NCI-H1092 treated with DMSO at 0.1 percent for 48 hours (cell line): Measurements from ENCODE around the gene ZSWIM9.

Source experiments
- DNase-seq: peaks from one replicate; lab custom pipeline; 2025; lab: John Stamatoyannopoulos, UW

The ZSWIM9 gene

GRCh38 chr19:48175578-48175977 lies 5.1 kb downstream of the ZSWIM9 start:
- no peak for DNase-seq

DNA sequence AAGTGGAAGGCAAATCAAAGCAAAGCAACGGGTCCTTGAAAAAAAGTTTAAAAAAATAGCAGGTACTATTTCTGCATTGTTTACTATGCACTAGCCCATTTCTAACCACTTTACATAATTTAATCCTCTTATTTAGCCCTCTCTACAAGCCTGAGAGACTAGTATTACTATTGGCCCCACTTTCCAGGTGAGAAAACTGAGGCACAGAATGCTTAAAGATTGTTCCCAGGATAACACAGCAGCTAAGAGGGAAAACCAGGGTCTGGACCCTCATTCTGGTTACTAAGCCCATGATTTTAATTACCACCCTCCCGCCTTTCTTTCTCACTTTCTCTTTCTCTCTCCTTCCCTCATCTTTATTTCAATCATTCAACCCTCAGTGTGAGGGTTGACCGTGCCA lies 5.7 kb downstream of the ZSWIM9 start:
- DNase-seq = no peak

DNA sequence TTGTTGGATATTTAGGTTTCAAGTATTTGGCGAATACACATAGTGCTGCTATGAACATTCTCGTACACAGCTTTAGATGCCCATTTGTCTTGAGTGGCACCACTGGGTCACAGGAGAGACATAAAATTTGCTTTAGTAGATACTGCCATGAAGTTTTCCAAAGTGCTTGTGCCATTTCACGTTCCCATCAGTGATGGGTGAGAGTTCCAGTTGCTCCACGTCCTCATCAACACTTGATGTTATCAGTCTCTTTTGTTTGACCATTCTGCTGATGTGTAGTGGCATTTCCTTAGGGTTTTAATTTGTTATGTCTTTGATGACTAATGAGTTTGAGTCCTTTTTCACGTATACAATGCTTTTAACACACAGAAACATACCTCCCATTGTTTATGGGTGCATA lies 11.0 kb downstream of the ZSWIM9 start:
- DNase-seq = no peak

- no peak for DNase-seq
These were observed 12.0 kb downstream of the ZSWIM9 start for GRCh38 chr19:48182434-48182833.

DNA sequence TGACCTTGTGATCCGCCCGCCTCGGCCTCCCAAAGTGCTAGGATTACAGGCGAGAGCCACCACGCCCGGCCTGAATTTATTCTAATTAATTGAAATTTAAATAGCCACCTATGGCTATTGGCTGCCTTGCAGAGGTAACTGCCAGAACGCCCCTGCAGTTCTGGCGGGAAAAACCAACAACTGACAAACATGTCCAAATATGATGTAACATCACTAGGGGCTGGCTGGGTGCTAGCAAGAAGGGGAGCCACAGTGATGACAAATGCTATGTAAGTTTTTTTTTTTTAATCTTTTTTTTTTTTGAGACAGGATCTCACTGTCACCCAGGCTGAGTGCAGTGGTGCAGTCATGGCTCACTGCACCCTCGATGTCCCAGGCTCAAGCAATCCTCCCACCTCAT lies 12.9 kb downstream of the ZSWIM9 start:
- no peak for DNase-seq

- no peak for DNase-seq
These were observed 15.5 kb downstream of the ZSWIM9 start for GRCh38 chr19:48186015-48186414.

DNA sequence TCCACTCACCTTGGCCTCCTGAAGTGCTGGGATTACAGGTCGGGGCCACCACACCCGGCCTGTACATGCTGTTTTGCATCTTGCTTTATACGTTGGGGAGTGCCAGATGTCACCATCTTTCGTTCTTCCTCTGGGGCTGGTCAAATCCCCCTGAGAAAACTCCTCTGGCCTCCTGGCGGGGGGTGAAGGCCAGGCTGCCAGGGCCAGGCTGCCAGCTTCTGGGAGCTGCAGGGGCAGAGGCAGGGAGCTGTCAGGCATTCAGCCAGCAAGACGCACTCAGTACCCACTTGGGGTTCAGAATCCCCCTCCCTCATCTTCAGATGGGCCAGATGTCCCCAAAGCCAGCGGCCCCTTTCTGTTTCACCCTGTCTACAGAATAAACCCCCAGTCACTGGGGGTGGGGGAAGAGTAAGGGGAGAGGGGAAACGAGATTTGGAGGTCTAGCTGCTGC lies 16.1 kb downstream of the ZSWIM9 start:
- DNase-seq = no peak

- DNase-seq = no peak
These were observed 19.9 kb downstream of the ZSWIM9 start for GRCh38 chr19:48190288-48190884.

GRCh38 chr19:48190885-48191284 lies 20.4 kb downstream of the ZSWIM9 start:
- no peak for DNase-seq

DNA sequence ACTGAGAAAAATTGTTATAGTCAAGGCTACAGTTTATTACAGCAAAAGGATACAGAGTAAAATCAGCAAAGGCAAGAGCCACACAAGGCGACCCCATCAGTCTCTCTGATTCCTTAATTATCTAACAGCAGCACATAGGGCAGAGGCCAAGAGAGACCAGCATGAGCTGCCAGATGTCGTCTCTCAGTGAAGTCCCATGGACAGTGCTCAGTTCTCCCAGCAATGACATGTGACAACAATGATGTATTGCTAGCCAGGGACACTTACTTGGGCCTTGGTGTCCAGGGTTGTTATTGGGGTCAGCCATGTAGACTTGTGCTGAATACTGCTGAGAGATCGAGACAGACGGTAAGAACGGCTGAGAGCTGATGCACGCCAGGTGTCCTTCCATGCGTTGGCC lies 22.3 kb downstream of the ZSWIM9 start:
- DNase-seq = no peak

GRCh38 chr19:48194041-48194843 lies 23.8 kb downstream of the ZSWIM9 start:
- DNase-seq = no peak

DNA sequence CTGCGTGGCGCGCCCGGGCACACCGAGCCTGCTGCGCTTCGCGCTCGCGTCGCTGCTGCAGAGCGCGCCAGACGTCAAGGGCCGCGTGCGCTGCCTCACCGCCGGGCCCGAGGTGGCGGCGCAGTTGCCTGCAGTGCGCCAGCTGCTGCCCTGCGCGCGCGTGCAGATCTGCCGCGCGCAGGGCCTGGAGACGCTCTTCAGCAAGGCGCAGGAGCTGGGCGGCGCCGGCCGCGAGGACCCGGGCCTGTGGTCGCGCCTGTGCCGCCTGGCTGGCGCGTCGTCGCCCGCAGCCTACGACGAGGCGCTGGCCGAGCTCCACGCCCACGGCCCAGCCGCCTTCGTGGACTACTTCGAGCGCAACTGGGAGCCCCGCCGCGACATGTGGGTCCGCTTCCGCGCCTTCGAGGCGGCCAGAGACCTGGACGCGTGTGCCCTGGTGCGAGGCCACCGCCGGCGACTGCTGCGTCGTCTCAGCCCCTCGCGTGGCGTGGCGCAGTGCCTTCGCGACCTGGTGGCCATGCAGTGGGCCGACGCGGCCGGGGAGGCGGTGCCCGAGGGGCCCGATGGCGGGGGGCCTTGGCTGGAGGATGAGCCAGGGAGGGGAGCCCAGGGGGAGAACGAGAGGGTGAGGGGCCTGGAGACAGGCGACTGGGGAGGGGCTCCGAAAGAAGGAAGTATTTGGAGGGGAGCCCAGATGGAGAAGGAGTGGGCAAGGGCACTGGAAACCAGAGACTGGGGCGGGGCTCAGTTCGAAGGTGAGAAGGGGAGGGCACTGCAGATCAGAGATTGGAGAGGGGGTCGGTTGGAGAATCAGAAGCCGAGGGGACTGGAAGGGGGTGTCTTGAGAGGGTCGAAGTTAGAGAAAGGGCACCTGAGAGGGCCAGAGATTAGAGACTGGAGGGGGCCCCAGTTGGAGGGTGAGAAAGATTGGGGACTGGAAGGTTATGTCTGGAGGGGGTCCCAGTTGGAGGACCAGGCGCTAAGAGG lies 24.7 kb downstream of the ZSWIM9 start:
- no peak for DNase-seq

DNA sequence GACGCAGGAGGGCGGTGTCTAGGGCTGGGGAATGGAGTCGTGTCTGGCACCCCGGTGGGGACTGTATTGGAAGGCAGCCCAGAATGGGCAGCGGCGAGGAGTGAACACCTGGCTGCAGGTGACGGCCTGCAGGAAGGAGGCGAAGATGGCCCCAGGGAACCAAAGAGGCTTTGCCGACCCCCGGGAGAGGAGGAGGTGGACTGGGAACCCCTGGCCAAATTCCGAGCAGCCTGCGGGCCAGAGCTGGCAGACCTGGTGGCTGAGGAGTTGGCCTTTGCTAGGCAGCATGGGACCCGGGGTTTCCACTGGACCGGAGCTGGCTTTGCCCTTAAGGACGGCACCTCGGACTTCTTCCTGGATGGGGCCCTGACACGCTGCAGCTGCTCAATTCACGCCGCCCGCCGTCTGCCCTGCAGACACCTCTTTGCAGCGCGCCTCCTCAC lies 25.9 kb downstream of the ZSWIM9 start:
- DNase-seq = no peak

DNA sequence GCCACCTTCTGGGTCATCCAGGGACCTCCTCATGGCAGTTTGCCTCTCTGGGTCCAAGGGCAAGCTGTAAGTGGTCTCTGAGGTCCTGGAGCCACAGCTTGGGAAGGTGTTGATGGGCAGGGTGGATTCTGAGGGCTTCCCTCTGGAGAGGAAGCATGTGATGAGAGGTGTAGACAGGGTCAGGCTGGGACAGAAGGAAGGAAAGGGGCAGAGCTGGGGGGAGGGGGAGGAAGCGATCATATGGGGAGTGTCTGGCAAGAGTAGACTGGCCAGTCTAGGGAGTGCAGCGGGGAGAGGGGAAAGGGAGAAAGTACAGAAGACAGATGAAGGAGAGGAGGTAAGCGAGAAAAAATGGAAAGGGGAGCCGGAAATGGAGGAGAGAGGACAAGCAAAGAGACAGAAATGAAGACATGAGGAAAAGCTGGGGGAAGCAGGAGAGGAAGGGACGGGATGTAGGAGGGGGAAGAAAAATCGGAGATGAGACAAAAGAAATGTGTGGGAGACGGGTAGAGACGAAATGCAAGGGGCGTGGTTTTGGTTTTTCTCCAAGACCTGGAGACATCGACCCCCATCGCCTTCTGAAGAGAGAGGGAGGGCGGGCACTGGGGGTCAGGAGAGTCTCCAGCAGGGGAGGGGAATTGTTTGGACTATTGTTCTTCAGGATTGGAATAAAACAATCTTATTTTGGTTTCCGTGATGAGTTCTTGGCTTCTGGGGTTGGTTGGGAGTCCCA lies 26.6 kb downstream of the ZSWIM9 start:
- no peak for DNase-seq

- DNase-seq = no peak
These were observed 32.8 kb downstream of the ZSWIM9 start for GRCh38 chr19:48203222-48203793.

DNA sequence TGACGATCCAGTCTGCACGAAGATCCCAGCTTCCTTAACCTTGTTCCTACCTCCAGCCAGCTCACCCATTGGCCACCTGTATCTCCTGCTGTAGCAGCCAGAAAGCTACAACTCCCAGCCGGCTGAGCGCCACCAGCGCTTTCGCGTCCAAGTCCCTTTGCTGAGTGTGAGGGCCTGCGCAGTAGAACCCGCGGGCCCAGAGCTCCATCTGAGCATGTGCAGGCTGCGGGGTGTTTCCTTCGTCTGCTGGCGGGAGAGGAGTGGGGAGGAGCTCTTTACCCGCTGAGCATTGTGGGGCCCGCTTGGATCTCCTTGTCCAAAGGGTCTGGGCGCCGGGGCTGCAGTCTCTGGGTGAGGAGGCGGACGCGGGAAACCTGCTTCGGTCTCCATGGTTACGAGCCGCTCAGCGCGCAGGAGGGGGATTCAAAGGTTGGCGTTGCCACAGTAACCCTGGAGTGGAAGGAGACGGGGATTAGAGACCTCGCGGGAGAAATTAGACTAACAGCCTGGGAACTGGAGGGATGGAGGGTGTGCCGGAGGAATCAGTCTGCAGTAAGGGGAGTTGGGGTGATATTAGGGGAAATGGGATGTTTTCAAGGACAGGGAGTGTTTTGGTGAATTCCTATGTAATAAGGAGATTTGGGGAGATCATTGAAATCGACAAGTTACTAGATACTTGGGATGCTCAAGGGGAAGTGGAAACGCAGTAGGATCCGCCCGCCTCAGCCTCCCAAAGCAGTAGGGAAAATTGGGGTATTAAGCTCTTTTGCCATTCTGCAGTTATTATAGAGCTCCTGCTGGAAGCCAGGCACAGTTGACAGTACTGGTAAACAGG lies 33.5 kb downstream of the ZSWIM9 start:
- DNase-seq = peak; percentile 97

GRCh38 chr19:48206397-48207093 lies 36.1 kb downstream of the ZSWIM9 start:
- no peak for DNase-seq

DNA sequence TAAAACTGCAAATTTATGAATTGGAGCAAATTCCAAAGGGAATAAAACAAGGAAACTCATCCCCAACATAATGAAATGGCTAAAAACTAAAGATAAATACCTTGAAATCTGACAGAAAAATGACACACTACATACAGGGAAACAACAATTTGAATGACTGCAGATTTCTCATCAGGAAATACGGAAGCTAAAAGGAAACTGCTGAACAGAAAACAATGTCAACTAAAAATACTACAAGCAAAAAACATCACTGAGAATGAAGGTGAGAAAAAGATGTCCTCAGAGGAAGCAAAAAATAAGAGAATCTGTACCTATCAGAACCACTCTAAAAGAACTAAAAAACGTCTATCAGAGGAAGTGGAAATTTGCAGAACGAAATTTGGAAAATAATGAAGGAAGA lies 39.5 kb downstream of the ZSWIM9 start:
- DNase-seq = no peak

DNA sequence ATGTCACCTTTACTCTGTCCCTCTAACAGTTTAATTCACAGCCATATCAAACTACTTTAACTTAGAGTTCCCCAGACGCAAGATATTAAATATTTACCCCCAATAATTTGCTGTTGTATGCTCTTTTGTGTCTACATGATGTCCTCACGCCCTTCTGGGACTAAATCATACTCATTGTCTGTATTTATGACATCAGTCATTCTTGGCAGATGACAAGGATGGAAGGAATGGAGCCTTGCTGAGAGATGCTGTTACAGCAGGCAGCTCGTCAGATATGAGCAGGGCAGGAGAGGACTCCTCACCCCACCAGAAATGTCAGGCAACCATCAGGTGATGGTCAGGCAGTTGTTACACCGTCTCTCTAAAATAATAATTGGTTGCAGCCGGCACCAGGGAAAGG lies 43.5 kb downstream of the ZSWIM9 start:
- no peak for DNase-seq

GRCh38 chr19:48216933-48217332 lies 46.5 kb downstream of the ZSWIM9 start:
- no peak for DNase-seq
